SW480 (cell line): Measurements from ENCODE around the gene NFIX.

ENCODE experiments used
- DNase-seq: peaks from one replicate; pipeline ENCODE4 v3.0.0-alpha.2; 2016; ENCODE audit warnings: low spot score

The NFIX gene

DNA sequence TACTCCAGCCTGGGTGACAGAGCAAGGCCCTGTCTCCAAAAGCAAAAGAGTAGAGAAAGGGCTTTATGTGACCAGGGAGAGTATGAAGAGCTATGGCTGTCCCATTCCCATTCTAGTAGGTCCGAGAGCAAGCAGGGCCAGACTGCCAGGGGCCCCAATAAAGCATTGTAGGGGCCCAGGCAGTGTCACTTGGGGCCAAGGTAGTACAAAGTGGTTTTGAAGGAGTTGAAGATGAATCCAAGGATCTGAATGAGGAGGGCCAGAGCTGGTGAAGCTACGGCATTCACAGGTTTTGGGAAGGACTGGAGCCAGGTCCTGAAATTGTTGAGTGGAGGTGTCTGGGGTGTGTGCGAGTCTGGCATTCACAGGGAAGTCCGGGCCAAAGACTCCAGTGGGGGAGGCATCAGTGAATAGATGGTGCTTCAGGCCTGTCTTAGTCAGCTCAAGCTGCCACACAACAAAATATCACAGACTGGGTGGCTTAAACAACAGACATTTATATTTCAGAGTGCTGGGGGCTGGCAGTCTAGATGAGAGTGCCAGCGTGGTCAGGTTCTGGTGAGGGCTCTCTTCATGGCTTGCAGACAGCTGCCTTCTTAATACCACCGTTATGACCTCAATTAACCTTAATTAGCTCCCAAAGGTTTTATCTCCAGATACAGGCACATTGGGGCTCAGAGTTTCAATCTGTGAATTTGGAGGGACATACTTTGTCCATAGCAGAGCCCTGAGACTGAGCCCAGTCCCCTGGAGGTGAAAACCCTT is 132.7 kb downstream of the NFIX start:
- no peak for DNase-seq

DNA sequence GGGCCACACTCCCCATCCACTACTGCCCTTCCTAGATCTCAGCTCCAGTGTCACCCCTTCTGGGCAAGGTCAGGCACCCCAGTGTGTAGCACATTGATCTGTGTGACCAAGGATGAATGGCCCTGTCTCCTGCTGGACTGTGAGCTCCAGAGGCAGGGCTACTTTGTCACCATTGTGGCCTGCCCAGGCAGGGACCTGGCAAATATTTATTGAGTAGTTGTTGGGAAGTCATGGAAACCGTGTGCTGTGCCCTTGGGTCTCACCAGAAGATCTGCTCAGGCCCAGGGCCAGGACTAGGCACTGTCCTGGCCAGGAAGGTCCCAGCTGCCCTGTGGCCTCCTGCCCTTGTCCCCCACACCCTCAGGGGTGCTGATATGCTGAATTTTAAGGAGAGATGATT is 133.3 kb downstream of the NFIX start:
- DNase-seq: no peak

DNA sequence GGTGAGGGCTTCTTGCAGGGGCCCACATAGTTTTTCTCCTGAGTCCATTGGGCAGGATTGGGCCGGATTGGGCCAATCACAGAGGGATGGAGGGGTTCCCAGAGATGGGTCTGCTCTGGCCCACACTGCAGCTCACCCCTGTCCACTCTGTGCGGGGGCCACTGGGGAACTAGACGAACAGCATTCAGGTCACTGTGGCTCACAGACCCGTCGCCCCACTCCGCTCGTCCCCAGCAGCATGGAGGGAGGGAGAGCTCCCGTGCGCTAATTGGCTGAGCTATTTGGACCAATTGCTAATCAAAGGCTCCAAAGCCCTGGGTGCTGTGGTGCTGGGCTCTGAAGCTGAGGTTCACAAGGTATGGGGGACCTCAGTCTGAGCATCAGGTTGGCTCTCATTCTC is 134.1 kb downstream of the NFIX start:
- no peak for DNase-seq

DNA sequence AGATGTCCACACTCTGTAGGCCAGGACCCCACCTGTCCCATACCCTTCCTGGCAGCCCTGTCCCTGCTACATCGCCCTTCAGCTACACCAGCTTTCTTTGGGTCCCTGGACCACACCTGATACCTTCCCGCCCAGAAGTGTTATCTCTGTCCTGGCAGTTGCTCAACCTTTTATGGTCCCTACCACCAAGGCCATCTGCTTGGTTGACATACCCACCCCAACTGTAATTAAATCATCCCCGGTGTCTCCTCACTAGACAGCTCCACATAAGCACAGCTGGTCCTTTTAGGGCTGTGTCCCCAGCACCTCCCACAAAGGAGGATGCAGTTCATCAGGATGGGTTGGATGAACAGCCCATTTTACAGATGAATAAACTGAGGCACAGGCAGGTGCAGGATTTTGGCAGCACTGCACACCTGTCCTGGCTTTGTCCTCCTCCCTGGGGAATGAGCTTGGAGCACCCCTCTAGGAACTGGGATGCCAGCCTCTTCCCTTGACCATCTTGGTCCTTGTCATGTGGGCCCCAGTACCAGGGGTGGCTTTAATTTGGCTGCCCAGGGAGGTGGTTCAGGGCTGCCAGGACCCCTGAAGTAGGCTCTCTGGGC is 135.7 kb downstream of the NFIX start:
- no peak for DNase-seq

DNA sequence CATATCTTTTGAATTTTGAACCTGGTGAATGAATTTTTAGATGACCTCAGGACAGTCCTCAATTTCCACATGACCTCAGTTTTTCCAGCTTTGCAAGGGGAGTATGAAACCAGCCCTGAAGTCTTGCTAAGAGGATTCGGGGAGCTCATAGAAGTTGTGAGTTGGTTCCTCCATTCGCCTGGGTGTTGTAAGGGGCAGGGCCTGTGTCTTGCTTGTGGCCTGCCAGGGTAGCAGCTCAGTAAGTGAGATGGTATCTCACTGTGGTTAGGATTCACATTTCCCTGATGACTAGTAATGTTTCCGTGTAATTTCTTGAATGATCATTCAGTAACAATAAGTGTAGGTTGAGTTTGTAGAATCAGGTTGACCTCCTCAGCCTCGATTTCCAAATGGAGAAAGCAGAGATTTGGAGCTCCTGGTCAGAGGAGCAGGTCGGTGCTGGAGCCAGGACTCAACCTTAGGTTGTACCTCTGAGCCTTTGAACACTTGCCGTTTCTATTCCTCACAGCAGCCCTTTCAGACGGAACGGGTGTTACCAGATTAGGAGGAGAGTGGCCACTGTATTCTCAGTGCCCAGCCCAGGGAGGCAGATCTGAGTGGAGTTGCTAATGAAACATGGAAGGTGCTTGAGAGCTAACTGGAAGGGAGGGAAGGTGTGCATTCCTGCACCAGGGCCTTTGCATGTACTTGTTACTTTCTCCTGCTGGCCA is 137.4 kb downstream of the NFIX start:
- no peak for DNase-seq

DNA sequence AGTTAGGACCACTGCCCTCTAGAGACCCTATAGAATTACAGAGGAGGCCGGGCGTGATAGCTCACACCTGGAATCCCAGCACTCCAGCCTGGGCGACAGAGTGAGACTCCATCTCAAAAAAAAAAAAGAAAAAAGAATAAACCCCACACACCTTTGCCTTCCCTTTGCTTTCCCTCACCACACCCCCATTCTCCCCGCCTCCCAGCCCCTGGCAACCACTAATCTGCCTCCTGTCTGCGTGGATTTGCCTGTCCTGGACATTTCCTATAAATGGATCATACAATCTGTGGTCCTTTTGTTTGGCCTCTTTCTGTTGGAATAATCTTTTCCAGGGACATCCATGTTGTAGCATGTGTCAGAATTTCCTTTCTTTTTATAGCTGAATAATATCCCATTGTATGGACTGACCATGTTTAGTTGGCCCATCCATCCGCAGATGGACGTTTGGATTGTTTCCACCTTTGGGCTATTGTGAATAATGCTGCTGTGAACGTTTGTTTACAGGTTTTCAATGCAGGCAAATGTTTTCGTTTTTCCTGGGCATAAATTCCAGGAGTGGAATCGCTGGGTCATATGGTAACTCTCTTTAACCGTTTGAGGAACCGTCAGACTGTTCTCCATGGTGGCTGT is 138.1 kb downstream of the NFIX start:
- DNase-seq: no peak

DNA sequence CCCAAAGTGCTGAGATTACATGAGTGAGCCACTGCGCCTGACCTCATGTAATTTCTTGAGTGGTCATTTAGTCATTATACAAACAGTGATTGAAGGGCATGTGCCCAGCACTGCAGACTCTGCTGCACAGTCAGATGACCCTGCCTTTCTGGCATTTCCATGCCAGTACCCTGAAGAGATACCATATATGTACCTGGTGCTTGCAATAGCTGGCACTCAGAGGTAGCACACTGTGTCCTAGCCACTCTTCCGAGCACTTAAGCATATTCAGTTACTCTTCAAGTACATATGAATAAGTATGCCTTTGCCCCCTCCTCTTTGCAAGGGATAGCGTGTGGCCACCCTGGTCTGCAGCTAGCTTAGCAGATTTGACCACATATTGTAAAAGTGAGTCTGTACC is 139.4 kb downstream of the NFIX start:
- no peak for DNase-seq

DNA sequence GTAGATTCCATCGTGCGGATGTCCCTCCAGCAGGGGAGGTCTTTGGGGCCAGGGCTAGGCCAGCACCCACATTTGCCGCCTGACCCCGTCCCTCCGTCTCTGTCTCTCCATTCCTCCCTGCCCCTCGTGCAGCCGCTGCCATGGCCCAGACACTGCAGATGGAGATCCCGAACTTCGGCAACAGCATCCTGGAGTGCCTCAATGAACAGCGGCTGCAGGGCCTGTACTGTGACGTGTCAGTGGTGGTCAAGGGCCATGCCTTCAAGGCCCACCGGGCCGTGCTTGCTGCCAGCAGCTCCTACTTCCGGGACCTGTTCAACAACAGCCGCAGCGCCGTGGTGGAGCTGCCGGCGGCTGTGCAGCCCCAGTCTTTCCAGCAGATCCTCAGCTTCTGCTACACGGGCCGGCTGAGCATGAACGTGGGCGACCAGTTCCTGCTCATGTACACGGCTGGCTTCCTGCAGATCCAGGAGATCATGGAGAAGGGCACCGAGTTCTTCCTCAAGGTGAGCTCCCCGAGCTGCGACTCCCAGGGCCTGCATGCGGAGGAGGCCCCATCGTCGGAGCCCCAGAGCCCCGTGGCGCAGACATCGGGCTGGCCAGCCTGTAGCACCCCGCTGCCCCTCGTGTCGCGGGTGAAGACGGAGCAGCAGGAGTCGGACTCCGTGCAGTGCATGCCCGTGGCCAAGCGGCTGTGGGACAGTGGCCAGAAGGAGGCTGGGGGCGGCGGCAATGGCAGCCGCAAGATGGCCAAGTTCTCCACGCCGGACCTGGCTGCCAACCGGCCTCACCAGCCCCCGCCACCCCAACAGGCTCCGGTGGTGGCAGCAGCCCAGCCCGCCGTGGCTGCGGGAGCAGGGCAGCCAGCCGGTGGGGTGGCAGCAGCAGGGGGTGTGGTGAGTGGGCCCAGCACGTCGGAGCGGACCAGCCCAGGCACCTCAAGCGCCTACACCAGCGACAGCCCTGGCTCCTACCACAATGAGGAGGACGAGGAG is 140.1 kb downstream of the NFIX start:
- no peak for DNase-seq

DNA sequence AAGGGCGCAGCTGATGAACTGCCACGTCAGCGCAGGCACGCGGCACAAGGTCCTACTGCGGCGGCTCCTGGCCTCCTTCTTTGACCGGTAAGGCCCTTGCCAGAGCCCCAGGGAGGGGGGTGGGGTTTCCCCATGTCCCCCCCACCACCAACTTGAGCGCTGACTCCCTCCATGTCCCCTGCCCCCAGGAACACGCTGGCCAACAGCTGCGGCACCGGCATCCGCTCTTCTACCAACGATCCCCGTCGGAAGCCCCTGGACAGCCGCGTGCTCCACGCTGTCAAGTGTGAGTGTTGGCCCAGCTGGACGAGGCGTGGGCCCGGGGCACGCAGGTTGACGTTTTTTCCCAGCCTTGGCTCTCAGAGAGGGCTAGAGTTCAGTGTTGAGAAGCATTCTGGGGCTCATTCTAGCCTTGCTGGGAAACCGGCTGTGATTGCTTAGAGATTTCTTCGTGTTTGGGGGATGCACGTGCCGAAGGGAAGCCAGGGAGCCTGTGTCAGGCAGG is 142.1 kb downstream of the NFIX start:
- DNase-seq: no peak

DNA sequence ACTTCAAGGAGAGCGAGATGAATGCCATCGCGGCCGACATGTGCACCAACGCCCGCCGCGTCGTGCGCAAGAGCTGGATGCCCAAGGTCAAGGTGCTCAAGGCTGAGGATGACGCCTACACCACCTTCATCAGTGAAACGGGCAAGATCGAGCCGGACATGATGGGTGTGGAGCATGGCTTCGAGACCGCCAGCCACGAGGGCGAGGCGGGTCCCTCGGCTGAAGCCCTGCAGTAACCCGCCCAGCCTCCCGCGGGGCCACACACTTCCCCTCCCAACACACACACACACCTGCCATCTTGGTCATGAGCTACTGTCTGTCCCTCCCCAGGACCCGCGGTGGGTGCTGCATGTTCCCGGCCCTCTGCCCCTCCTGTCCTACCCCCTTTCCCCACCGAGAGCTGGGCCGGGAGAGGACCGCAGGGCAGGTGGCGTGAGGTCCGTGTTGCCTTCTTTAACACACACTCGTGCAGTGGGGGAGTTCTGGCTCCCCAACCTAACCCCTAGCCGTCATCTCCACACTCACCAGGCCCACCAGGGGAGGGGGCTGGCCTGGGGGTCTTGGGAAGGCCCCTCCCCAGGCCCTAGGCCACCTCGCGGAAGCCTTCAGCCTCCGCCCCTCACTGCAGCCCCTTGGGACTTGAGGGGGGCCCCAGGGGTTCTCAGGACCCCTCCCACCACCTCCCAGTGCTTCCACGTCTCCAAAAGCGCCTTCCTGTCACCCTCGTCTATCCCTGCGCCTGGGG is 143.1 kb downstream of the NFIX start:
- DNase-seq: no peak

DNA sequence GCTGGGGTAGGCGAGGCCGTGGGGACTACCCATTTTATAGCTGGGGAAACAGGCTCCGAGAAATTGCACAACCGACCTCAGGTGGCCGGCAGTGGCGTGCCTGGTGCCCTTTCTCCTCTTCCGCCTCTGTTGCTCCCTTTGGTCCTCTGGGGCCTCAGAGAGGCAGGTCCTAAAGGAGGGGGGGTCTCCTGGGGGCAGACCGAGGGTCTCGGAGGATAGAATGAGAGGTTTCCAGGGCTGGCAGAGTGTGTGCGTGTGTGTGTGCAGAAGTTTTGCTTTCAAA is 143.6 kb downstream of the NFIX start:
- DNase-seq: no peak

DNA sequence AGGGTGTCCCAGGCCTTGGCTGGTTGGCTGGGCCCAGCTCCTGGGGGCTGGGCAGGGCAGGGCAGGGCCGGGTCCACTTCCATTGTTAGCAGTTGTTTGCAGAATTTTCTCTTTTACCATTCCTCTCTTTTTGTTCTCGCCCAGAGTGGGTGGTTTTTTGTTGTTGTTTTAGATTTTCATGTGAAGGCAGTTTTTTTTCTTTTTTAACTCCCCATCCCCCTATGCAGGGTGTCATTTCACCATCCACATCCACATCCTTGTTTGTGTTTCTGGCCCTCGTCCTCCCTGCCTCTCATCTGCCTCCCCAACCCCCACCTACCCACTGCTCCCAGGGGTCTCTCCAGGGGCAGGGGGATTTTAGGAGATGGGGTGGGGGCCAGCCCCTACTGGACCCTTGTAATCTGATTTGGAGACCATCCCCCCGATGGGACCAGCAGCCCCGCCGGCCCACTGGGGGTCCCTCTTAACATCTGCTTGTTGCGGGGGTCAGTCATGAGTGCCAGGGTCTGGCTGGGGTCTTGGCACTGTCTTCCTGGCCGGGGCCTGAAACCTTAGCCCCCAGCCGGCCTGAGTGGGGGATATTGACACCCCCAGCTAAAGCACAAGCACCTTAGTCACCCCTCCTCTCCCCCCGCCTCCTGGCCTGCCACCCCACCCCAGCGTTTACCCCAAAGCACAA is 144.5 kb downstream of the NFIX start:
- no peak for DNase-seq

DNA sequence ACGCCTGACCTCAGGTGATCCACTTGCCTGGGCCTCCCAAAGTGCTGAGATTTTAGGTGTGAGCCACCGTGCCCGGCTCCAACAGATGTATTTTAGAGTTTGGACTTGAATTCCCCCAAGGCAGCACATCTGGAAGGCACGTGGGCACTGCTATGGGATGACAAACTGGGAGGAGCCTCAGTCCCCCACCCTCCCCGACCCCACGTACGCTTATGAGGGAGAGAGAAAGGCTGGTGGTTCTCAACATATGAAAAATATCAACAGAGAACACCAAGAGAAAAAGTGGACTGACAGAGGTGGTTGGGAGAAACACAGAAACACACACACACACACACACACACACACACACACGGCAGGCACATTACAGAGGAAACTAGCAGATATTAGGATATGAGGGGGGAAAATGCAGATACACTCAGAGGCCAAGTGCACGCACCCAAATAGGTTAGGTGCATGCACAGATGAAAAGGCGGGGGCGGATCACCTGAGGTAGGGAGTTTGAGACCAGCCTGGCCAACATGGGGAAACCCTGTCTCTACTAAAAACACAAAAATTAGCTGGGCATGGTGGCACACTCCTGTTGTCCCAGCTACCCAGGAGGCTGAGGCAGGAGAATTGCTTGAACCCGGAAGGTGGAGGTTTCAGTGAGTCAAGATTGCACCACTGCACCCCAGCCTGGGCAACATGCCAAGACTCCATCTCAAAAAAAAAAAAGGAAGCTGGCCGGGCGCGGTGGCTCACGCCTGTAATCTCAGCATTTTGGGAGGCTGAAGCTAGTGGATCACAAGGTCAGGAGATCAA is 151.7 kb downstream of the NFIX start:
- DNase-seq: no peak
